ENCODE results near the gene RASL12.

The RASL12 gene

DNA sequence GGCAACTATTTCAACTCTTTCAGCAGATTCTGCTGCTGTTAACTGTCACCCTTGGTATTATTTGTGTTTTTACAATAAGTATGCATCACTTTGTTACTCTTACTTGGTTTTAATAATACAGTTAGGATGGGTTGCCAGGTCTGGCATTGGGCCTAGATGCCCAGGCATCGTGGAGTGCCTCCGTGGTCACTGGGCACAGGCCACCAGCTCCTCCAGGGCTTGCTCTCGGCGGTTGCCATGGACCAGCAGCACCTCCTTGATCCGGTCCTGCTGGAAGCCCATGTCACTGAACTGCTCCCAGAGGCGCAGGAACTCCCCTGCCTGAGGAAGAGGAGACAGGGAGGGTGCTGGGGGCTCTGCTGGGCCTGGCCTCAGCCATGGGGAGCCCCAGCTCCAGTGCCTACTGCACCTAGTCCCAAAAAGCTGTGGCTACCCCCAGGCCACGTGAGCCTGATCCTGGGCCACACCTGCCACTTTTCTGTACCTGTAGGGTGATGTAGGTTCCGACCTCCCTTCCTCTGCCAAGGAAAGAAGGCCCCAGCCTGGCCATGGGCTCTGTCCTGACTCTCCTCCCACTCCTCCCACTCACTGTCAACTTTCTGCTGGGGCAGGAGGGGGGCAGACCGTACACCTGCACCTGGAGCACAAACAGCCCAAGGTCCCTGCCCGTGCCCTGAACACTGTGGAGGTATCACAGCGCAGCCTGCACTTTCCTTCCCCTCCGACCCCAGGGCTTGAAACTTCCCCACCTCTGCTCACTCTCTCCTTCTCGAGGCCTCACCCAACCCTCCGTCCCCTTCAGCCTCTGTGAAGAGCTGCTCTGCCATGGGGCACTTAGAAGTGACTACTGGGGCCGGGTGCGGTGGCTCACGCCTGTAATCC is 25.4 kb upstream of the RASL12 start:
- DNase-seq (ENCODE audit: low read depth in 2 of 2) = no peak

DNA sequence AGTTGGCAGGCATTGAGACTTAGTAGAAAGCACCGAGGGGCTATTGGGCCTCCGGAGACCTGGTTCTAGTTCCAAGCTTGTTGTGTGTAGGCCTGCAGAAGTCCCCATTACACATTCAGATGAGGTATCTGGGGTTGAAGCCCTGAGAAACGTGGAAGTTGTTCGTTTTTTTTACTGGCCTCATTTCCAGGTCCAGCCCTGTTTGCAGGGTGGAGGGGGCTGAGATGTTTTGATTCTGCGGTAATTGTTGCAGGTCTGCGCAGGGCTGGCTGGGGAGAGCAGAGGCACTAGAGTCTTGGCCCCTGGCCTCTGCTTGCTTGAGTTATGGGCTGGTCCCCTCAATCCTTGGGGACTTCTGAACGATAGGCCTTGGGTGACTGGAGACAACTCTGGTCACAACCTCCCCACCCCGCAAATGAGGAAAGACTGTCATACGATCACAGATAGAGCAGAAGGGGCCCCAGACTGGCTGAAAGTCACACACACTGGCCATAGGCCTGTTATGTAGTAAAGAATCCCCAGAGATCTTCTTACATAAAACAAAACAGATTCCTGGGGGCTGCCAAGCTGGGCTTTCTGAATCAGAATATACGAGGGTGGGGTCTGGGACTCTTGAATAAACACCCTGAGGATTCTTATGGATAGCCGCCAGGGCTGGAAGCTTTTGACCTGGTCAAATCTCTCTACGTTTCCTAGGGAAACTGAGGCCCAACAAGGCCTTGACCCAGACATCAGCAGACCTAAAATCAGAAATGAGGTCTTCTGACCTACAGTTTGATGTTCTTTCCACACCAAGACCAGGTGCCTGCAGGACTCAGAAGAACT is 24.4 kb upstream of the RASL12 start:
- DNase-seq (ENCODE audit: low read depth in 2 of 2) = no peak

DNA sequence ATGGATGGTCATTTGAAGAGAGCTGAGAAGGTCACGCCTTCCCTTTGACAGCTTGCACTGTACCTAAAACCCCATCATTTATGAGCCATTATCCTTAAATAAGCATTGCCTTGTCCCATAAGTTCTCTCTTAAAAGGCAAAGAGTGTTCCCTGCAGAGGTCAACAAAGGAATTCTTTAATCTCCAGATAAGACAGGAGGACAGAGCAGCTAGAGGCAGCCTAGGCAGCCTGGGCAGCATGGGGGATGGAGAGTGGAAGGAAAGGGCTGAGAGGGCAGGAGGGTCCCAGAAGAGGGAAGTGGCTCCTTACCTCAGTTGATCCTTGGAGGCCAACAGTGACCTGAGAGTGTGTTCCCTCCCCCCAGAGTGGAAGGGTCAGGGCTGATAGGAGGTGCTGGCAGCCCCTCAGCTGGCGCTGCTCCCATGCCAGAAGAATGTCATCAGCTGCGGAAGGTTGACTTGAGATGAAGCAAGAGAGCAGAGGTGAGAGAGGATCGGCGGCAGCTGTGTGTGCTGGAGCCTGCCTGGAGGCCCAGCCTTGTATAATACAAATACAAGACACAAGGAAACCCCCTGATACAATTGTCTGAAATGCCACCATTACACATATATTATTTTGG is 21.5 kb upstream of the RASL12 start:
- no peak for DNase-seq (ENCODE audit: low read depth in 2 of 2)

DNA sequence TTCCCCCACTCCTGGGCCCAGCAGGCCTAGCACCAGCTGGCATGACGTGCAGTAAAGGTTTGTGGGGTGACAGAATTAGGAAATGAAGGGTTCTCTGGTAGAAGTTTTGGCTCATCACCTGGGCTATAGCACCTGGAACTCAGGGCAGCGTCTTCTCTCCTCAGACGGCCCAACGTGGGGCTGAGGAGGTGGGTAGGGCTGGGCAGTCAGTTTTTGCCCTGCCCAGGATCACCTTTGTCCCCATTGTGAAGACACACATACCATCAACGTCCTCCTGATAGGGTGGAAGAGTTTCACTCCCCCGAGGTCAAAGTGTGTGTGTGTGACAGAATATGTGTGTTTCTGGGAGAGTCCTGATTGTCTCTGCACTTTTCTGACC is 20.8 kb upstream of the RASL12 start:
- no peak for DNase-seq (ENCODE audit: low read depth in 2 of 2)

DNA sequence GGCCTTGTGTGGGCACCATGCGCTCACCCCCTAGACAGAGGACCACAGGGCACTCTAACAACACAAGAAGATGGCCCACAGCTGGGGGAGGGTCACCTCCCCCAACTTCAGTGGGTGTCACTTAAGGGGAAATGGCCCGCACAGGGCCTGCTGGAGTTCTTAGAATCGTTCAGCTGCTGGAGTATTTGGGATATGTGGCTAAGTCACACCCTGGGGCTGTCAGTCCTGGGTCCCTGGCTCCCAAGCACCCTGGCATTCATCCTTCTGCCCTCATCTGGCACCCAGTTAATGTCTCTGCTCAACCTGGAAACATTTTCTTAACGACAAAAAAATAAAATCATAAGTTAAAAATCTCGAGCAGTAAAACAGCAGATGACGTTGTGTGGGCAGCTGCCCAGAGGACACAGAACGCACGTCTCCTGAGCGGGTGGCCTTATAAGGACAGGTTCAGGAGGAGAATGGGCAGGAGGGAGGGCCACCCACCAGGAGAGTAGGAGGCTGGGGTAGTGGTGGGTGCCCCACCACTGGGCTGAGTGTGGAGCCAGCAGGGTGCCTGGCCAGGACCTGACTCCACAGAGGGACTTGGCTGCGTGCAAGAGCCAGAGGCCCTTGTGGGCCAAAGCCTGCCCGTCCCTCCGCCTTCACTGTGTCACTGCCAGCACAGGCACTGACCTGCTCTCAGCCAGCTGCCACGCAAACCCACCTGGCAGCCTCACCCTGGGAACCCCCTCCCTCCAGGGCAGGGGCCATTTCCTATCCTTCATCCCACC is 20.3 kb upstream of the RASL12 start:
- DNase-seq (ENCODE audit: low read depth in 2 of 2) = no peak

DNA sequence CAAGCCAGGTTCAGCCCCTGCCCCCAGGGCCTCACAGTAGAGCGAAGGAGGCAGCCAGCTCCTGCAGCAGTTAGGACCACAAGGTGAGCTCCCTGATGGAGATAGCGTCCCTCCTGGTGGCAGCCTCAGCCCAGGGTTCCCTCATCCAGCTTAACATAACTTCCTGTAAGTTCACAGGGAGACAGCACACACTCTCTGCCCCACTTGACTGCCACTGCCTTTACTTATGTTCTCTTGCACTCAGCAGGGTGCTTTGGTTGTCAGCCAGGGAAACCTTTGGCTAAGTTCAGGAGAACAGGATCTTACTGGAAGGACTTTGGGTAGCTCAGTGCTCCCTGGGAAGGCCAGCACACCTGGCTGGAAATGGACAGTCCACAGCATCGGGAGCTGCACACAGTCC is 19.6 kb upstream of the RASL12 start:
- no peak for DNase-seq (ENCODE audit: low read depth in 2 of 2)

DNA sequence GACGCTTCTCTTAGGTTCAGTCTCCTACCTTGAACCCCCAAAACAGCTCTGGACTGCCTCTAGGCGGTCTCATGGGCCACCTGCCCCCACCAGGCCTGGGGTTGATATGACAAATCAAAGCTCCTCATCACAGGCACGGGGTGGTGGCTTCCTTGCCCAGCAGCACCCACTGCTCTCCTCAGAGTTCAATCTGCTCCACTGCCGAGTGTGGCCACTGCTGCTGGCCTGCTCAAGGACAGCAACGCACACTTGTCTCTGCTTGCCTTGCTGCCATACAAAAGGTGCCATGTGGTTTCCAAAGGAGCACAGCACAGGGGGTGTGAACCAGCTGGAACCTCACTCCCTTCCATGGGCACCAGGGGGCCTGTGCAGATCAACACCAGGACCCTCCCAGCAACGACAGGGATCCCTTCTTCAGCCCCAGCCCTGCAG is 18.9 kb upstream of the RASL12 start:
- no peak for DNase-seq (ENCODE audit: low read depth in 2 of 2)

DNA sequence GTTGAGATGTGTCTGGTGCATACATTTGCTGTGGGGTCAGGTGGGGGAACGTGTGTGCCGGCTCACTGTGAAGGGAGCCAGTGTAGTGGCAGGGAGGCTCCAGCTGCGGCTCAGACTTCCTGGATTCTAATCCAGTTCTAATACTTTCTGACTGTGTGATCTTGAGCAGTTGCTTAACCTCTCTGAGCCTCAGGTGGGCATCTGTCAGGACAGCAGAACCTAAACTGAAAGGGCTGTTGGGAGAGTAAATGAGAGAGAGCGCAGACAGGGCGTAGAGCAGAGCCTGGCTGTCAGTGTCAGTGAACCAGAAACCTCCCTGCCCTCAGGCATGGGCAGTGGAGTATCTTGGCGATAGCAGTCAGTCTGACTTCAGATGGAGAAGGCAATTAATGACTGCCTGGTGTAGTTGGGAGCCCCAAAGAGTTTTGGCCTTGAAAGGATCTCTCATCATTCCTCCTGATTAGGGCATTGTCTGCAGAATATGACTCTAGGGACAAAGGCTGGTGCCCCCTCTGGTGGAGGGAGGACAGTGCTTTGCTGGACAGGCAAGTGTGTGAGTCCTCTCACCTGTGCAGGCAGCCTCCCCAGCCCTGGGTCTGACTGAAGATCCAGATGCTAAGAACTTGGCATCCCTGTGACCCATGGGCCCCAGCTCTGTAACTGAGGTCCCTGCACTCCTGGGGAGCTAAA is 18.3 kb upstream of the RASL12 start:
- no peak for DNase-seq (ENCODE audit: low read depth in 2 of 2)

DNA sequence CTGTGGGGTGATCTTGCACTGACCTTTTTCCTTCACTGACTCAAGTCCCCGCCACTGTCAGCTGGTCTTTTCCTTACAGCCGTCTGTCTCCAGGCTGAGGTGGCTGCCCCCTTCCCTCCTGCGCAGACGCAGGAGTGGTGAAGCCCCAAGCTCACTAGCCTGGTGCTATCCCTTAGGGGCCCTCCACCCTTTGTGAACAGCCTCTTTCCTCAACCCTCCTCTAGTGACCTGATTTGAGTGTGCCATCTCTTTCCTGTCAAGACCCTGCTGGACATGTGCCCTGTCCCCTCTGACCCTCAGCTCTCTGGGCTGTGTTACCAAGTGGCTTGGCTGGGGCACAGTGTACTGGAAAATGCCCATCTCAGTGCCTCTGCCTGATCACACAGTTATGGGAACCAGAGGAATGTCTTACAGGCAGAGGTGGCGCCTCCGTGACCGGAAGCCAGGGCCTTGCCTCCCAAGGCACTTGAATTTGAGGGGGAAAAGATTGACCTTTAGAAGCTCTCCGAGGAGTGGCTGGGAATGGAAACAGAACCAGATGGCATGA is 17.5 kb upstream of the RASL12 start:
- DNase-seq (ENCODE audit: low read depth in 2 of 2) = no peak

DNA sequence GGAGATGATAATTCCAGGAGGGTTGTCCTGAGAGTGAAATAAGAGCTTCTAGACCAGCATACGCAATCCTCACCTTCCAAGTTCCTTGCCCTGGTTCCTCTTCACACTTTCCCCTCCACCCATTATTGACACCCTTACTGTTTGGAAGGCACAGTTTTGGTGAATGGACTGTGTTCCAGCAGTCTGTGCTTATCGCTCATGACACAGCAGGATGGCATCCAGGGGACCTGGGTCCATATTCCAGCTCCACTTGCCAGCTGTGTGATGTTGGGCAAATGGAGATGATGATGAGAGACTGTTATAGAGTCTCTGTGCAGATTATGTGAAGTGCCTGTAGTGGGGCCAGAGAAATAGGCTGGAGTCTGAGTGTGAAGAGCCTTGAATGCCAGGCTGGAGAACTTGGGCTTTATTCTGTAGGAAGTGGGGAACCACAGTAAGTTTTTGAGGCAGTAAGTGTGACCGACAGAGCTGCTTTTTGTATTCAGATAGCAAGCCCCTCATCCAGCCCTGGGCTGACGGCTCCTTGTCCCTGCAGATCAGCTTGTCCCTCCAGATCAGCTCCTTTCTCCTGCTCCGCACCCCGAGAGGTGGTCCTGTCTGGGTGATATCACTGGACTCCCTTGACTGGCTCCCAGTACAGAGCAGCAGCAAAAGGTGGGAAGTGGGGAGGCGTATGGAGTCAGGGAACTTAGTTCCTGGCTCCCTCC is 16.9 kb upstream of the RASL12 start:
- no peak for DNase-seq (ENCODE audit: low read depth in 2 of 2)

DNA sequence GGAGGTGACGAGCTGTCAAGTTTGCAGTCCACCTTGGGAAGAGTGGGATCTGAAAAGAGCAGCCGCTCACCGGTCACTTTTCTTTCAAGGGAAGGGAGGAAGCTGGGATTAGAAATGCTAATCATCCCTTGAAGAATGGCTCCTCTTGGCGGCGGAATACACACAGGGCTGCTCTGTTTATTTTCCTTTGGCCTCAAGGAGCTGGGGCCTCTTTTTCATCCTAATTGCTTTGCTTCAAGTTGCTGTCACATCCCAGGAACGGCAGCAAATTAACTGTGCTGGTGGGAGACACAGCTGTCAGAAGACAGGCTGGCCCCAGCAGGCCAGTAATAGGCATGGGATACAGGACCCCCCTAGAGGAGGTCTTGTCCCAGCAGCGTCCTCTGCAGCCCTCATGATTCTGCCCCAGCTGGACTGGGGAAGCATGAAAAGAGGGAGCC is 15.5 kb upstream of the RASL12 start:
- no peak for DNase-seq (ENCODE audit: low read depth in 2 of 2)

DNA sequence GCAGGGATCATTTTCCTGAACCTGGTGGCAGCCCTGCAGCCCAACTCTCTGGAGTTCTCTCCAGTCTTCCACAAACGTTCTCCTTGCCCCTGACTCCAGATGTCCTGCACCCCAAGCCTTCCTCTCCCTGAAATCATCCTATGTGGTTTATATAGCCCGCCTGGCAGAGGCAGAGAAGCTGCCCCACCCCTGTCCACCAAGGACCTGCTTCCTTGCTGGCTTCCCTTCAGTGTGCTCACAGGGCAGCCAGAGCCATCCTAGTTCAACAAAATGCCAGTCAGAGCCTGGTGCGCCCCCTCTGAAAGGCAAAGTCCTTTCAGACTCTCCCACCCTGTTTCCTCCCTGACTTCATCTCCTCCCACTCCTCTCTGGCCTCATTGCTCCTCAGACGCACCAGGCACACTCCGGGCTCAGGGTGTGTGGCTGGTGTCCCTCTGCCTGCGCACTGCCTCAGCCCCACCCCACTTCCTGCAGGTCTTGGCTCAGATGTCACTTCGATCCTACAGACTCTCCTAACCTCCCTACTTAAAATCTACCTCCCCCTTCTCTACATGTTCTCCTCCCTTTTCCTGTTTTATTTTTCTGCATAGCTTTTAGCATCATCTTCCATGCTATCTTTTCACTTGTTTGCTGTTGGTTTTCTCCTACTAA is 14.6 kb upstream of the RASL12 start:
- DNase-seq (ENCODE audit: low read depth in 2 of 2) = no peak

DNA sequence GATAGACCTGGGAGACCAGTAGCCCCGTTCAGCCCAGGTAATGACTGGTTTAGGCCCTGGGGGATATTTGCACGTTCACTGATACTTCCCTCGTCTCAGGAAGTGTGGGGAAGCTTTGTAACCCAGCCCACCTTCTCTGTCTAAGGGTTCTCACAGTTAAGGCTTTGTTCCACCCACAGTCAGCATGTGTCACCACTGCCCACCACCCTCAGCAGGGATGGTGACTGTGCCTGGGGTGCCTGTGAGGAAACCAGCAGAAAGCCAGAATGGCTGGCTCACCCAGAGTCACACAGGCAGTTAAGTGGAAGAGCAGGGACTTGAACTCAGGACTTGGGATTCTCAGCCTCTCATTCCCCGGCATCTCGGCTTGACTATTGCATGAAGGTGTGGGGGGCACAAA is 14.0 kb upstream of the RASL12 start:
- DNase-seq (ENCODE audit: low read depth in 2 of 2) = peak in 1 of 2 donors; percentile 13

DNA sequence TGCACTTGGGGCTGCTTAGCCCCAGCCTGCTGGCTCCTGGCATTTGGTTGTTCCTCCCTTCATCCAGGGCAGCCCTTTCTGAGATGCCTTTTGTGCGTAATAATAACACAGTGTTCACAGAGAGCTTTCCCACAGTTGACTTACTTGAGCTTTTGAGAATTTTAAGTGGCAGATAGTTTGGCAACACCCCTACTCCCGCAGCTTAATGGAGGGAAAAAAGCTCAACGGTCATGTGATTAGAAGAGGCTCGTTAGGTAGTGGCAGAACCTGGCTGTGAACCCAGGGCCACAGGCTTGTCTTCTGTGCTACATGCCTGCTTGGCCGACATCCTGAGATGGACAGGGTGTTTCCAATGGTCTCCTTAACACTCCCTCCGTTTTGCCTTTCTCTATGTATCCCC is 13.5 kb upstream of the RASL12 start:
- DNase-seq (ENCODE audit: low read depth in 2 of 2) = no peak

DNA sequence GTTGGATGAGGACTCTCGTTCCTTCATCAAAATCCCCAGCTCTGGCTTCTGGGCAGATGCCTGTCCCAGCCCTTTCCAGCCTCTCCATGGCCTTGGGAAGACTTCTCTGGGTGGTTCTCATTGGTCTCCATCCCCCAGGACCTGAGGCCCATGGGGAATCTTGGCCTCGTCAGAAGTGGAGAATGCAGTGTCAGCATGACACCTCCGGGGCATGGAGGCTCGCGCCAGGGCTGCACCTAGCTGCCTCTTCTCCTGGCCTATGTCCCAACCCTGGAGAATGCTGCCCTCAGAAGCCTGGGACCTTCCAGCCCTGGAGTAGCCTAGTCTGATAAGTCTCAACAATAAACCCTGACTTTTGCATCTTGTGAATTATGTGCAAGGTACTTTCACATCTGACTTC is 11.8 kb upstream of the RASL12 start:
- no peak for DNase-seq (ENCODE audit: low read depth in 2 of 2)

DNA sequence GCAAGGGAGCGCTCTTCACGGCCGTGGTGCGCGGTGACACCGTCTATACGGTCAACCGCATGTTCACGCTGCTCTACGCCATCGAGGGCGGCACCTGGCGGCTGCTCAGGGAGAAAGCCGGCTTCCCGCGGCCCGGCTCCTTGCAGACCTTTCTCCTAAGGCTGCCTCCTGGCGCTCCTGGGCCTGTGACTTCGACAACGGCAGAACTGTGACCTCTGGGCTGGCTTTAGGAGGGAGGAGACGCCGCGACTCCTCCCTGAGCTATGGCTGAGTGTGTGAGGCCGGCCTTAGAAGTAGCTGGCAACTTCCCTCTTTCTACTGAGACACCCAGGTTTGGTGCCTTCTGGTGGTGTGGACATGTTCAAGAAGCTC is 10.2 kb upstream of the RASL12 start:
- peak; percentile 39 to 42 for DNase-seq (ENCODE audit: low read depth in 2 of 2)

DNA sequence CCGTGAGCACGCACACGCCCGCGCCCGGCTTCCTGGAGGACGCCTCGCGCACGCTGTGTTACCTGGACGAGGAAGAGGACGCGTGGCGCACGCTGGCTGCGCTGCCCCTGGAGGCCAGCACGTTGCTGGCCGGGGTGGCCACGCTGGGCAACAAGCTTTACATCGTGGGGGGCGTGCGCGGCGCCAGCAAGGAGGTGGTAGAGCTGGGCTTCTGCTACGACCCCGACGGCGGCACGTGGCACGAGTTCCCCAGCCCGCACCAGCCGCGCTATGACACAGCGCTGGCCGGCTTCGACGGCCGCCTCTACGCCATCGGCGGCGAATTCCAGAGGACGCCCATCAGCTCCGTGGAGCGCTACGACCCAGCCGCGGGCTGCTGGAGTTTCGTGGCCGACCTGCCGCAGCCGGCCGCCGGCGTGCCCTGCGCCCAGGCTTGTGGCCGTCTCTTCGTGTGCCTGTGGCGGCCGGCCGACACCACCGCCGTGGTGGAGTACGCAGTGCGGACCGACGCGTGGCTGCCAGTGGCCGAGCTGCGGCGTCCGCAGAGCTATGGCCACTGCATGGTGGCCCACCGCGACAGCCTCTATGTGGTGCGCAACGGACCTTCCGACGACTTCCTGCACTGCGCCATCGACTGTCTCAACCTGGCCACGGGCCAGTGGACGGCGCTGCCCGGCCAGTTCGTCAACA is 9.6 kb upstream of the RASL12 start:
- DNase-seq (ENCODE audit: low read depth in 2 of 2) = no peak

DNA sequence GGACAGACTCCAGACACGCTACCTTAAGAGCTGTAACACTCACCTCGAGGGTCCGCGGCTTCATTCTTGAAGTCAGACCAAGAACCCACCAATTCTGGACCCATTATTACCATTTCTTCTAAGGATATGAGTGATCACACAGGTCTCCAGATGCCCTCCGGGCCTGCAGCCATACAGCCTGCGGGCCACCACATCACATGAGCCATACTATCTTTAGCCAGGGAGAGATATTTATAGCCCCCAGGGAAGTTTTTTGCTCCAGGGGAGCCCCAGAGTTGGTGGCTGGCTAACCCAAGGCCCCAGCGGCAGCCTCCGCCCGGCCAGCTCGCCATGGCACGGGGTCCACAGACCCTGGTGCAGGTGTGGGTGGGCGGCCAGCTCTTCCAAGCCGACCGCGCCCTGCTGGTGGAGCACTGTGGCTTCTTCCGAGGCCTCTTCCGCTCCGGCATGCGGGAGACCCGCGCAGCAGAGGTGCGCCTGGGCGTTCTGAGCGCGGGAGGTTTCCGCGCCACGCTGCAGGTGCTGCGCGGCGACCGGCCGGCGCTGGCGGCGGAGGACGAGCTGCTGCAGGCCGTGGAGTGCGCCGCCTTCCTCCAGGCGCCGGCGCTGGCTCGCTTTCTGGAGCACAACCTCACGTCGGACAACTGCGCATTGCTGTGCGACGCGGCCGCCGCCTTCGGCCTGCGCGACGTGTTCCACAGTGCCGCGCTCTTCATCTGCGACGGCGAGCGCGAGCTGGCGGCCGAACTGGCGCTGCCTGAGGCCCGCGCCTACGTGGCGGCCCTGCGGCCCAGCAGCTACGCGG is 8.9 kb upstream of the RASL12 start, which contains the start of gene KBTBD13:
Gene KBTBD13, plus strand, starts transcription at position 261 of the 805 bp plus-strand sequence. Its CDS starts 70 bp downstream, at position 331.
- no peak for DNase-seq (ENCODE audit: low read depth in 2 of 2)

All from stimulated activated CD8-positive, alpha-beta memory T cell treated with anti-CD3 and anti-CD28 coated beads, Interleukin-2, amount 100 ng/mL, for 48 hours (primary cell).